Effector memory CD4-positive, alpha-beta T cell (primary cell): ENCODE results near the gene PCDHA8.
"Not testable (repeated sequence)": the region's sequence is repeated elsewhere in the genome, so short reads cannot be mapped to it uniquely, and the experiment has no call there.

ENCODE experiments used
- DNase-seq, 3 donors: peaks; one replicate each; pipeline ENCODE4 v3.0.0-alpha.2; 2020
- H3K27ac ChIP-seq: 2 replicates; pipeline ENCODE4 v1.7.0; 2013; ENCODE audit warnings: mild to moderate bottlenecking, low read length, moderate library complexity; ENCODE audit not compliant: insufficient read depth, poor library complexity, severe bottlenecking
- H3K27me3 ChIP-seq: replicated peaks from 2 replicates; pipeline ENCODE4 v1.7.0; 2013; ENCODE audit warnings: mild to moderate bottlenecking, low read length; ENCODE audit not compliant: insufficient read depth, control insufficient read depth, poor library complexity, severe bottlenecking
- H3K36me3 ChIP-seq: 2 replicates; pipeline ENCODE4 v1.7.0; 2013; ENCODE audit warnings: mild to moderate bottlenecking, low read length, moderate library complexity; ENCODE audit not compliant: control insufficient read depth, insufficient read depth
- H3K4me1 ChIP-seq: 2 replicates; pipeline ENCODE4 v1.7.0; 2013; ENCODE audit warnings: low read length, mild to moderate bottlenecking; ENCODE audit not compliant: control insufficient read depth, insufficient read depth, poor library complexity, severe bottlenecking
- H3K4me3 ChIP-seq: 2 replicates; pipeline ENCODE4 v1.7.0; 2013; ENCODE audit warnings: low read length, low read depth, mild to moderate bottlenecking; ENCODE audit not compliant: insufficient read depth, poor library complexity, severe bottlenecking
- H3K9me3 ChIP-seq: 2 replicates; pipeline ENCODE4 v1.7.0; 2013; ENCODE audit warnings: mild to moderate bottlenecking, low read length, moderate library complexity; ENCODE audit not compliant: control insufficient read depth

Gene PCDHA8

GRCh38 chr5:140829511-140830501 is 11.2 kb upstream of the PCDHA8 start:
- H3K36me3 ChIP-seq, H3K9me3 ChIP-seq, DNase-seq, H3K4me1 ChIP-seq, H3K27ac ChIP-seq, H3K4me3 ChIP-seq, H3K27me3 ChIP-seq: not testable (repeated sequence)

- DNase-seq: no peak
- no peaks in the 10 kb centered on the region for H3K27me3 ChIP-seq
- H3K4me3 ChIP-seq: no peak within 1 kb of the TSS
- no peak within 1 kb of the TSS for H3K27ac ChIP-seq
- no peaks in the 10 kb centered on the region for H3K9me3 ChIP-seq
- no peaks in the 10 kb centered on the region for H3K4me1 ChIP-seq
- no peaks in the 10 kb centered on the region for H3K36me3 ChIP-seq
Measured at GRCh38 chr5:140833993-140834392, 7.0 kb upstream of the PCDHA8 start, which contains the start of gene PCDHA7. PCDHA7 (plus strand) TSS chr5:140834269; CDS start chr5:140834384, 115 bp downstream.

DNA sequence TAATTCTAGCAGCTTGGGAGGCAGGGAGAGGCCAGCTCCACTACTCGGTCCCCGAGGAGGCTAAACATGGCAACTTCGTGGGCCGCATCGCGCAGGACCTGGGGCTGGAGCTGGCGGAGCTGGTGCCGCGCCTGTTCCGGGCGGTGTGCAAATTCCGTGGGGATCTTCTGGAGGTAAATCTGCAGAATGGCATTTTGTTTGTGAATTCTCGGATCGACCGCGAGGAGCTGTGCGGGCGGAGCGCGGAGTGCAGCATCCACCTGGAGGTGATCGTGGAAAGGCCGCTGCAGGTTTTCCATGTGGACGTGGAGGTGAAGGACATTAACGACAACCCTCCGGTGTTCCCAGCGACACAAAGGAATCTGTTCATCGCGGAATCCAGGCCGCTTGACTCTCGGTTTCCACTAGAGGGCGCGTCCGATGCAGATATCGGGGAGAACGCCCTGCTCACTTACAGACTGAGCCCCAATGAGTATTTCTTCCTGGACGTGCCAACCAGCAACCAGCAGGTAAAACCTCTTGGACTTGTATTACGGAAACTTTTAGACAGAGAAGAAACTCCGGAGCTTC is 6.5 kb upstream of the PCDHA8 start:
- not testable (repeated sequence) for H3K27ac ChIP-seq, DNase-seq, H3K9me3 ChIP-seq, H3K36me3 ChIP-seq, H3K4me3 ChIP-seq, H3K4me1 ChIP-seq, H3K27me3 ChIP-seq

DNA sequence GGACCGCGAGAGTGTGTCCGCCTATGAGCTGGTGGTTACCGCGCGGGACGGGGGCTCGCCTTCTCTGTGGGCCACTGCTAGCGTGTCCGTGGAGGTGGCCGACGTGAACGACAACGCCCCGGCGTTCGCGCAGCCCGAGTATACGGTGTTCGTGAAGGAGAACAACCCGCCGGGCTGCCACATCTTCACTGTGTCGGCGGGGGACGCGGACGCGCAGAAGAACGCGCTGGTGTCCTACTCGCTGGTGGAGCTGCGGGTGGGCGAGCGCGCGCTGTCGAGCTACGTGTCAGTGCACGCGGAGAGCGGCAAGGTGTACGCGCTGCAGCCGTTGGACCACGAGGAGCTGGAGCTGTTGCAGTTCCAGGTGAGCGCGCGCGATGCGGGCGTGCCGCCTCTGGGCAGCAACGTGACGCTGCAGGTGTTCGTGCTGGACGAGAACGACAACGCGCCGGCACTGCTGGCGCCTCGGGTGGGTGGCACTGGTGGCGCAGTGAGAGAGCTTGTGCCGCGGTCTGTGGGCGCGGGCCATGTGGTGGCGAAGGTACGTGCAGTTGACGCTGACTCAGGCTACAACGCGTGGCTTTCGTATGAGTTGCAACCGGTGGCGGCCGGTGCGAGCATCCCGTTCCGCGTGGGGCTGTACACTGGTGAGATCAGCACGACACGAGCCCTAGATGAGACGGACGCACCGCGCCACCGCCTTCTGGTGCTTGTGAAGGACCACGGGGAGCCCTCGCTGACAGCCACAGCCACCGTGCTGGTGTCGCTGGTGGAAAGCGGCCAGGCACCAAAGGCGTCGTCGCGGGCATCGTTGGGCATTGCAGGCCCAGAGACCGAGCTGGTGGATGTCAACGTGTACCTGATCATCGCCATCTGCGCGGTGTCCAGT is 5.1 kb upstream of the PCDHA8 start:
- no peak overlapping the region for H3K4me3 ChIP-seq
- H3K4me1 ChIP-seq: no peaks in the 10 kb centered on the region
- H3K9me3 ChIP-seq: no peaks in the 10 kb centered on the region
- H3K27me3 ChIP-seq: no peaks in the 10 kb centered on the region
- H3K27ac ChIP-seq: no peak overlapping the region
- DNase-seq: no peak
- H3K36me3 ChIP-seq: no peaks in the 10 kb centered on the region

DNA sequence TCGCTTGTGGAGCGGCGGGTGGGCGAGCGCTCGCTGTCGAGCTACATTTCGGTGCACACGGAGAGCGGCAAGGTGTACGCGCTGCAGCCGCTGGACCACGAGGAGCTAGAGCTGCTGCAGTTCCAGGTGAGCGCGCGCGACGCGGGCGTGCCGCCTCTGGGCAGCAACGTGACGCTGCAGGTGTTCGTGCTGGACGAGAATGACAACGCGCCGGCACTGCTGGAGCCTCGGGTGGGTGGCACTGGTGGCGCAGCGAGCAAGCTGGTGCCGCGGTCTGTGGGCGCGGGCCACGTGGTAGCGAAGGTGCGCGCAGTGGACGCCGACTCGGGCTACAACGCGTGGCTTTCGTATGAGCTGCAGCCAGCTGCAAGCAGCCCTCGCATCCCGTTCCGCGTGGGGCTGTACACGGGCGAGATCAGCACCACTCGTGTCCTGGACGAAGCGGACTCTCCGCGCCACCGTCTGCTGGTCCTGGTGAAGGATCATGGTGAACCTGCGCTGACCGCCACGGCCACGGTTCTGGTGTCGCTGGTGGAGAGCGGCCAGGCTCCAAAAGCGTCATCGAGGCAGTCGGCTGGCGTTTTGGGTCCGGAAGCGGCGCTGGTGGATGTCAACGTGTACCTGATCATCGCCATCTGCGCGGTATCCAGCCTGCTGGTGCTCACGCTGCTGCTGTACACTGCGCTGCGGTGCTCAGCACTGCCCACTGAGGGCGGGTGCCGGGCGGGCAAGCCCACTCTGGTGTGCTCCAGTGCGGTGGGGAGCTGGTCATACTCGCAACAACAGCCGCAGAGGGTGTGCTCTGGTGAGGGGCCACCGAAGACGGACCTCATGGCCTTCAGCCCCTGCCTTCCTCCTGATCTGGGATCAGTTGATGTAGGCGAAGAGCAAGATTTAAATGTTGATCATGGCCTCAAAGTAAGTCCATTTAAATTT is 2.1 kb downstream of the PCDHA8 start:
- DNase-seq: no peak
- H3K4me1 ChIP-seq: no peaks in the 10 kb centered on the region
- H3K36me3 ChIP-seq: no peaks in the 10 kb centered on the region
- H3K27me3 ChIP-seq: no peaks in the 10 kb centered on the region
- no peaks in the 10 kb centered on the region for H3K9me3 ChIP-seq
- H3K27ac ChIP-seq: no peak overlapping the region
- no peak overlapping the region for H3K4me3 ChIP-seq

DNA sequence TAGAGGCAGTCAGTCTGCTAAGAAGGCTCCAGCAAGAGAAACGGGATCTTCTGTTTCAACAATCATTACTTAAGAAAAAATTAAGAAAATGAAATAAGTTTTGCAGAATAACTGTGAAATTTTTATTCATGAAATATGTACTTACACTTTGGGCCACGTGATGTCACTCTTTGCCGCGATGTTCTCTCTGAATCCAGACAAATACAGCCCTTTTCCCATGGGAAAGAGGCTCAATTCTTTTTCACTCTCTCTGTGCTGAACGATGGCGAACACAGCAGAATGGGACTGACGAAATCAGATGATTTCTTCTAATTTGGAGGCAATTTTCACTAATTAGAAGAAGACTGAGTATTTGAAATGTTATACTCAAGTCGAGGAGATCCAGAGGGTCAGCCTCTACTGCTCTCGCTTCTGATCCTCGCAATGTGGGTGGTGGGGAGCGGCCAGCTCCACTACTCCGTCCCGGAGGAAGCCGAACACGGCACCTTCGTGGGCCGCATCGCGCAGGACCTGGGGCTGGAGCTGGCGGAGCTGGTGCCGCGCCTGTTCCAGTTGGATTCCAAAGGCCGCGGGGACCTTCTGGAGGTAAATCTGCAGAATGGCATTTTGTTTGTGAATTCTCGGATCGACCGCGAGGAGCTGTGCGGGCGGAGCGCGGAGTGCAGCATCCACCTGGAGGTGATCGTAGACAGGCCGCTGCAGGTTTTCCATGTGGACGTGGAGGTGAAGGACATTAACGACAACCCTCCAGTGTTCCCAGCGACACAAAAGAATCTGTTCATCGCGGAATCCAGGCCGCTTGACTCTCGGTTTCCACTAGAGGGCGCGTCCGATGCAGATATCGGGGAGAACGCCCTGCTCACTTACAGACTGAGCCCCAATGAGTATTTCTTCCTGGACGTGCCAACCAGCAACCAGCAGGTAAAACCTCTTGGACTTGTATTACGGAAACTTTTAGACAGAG is 7.4 kb downstream of the PCDHA8 start, which contains the start of gene PCDHA9:
TSS of gene PCDHA9 (plus strand) at position 244 of the 964 bp plus-strand sequence. CDS start at position 358, 114 bp downstream.
- DNase-seq, H3K4me1 ChIP-seq: not testable (repeated sequence)

DNA sequence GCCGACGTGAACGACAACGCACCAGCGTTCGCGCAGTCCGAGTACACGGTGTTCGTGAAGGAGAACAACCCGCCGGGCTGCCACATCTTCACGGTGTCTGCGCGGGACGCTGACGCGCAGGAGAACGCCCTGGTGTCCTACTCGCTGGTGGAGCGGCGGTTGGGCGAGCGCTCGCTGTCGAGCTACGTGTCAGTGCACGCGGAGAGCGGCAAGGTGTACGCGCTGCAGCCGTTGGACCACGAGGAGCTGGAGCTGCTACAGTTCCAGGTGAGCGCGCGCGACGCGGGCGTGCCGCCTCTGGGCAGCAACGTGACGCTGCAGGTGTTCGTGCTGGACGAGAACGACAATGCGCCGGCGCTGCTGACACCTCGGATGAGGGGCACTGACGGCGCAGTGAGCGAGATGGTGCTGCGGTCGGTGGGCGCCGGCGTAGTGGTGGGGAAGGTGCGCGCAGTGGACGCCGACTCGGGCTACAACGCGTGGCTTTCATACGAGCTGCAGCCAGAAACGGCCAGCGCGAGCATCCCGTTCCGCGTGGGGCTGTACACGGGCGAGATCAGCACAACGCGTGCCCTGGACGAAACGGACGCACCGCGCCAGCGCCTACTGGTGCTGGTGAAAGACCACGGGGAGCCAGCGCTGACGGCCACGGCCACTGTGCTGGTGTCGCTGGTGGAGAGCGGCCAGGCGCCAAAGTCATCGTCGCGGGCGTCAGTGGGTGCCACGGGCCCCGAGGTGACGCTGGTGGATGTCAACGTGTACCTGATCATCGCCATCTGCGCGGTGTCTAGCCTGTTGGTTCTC is 9.0 kb downstream of the PCDHA8 start:
- H3K27me3 ChIP-seq, H3K4me1 ChIP-seq, H3K36me3 ChIP-seq, DNase-seq, H3K4me3 ChIP-seq, H3K27ac ChIP-seq, H3K9me3 ChIP-seq: not testable (repeated sequence)

More for the DNA sequence above, 7.4 kb downstream of the PCDHA8 start, which contains the start of gene PCDHA9:
- H3K27ac ChIP-seq, H3K36me3 ChIP-seq, H3K9me3 ChIP-seq, H3K4me3 ChIP-seq, H3K27me3 ChIP-seq: not testable (repeated sequence)
